Stimulated activated CD8-positive, alpha-beta memory T cell treated with anti-CD3 and anti-CD28 coated beads, Interleukin-7, amount 100 ng/mL, for 4 hours (primary cell): ENCODE data around the gene ZNF487.
A peak's percentile ranks its signal among the peaks of the same experiment; 100 is the strongest.
"Not testable (repeated sequence)": the region's sequence is repeated elsewhere in the genome, so short reads cannot be mapped to it uniquely, and the experiment has no call there.

ENCODE experiments used
- DNase-seq, 2 donors: peaks; one replicate each; pipeline ENCODE4 v3.0.0-alpha.2; 2020; ENCODE audit warnings: low read depth in 2 of 2

Gene ZNF487

DNA sequence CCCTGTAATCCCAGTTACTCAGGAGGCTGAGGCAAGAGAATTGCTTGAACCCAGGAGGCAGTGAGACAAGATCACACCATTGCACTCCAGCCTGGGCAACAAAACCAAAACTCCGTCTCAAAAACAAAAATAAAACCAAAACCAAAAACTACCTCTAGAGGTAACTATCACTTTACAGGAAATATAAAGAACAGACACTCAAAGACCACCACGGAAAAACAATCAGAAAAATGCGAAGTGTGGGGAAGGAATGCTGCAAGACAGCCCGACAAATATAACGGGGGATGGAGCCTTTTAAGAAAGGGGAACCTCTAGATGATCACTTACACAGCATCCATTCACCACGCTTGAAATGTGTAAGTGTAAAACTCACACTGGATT is 32.2 kb upstream of the ZNF487 start:
- DNase-seq = no peak

DNA sequence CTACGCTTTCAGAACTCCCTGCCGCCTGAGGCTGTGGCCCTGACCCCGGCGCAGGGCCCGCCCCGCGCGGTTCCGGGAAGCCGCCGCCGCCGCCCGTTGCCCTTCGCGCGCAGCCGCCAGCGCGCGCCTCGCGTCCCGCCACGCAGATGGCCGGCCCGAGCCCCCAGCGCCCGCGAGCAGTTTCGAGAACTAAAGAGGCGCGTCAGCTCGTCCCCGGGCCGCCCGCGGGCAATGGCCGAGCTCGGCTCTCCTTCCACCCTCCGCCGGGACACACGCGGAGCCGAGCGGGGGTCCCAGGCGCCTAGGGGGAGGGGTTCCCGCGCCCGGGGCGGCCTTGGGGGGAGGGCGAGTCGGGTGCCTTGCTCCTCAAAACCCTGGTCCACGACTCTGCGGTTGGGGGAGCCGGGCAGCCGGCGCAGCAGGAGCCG is 29.7 kb upstream of the ZNF487 start:
- peak in 1 of 2 donors; percentile 61 for DNase-seq

DNA sequence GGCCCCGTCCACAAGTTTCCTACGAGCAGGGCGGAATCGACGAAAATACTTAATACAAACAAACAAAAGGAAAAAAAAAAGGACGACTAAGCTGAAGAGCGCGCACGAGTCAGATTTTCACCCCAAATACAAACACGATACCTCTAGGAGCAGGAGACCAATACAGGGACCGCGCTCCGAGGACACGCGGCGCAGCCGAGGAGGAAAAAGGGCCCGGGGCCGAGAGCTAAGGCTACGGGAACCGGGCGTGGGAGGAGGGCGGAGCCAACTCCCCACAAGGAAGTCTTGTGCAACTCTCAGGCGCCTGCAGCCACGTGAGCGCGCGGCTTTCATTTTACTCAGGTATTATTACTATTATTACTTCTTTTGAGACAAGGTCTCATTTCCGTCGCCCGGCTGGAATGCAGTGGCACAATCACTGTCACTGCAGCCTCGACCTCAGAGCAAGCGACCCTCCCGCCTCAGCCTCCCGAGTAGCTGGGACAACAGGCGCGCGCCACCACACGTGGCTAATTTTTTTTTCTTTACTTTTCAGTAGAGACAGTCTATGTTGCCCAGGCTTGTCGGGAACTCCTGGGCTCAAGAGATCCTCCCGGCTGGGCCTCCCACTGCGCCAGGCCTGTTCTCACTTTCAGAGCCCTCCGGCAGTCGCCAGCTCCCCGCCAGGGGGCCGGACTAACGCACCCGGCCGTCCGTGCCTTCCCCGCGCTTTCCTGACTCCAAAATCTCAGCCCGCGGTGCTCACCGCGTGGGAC is 29.2 kb upstream of the ZNF487 start:
- peak; percentile 83 to 88 for DNase-seq

DNA sequence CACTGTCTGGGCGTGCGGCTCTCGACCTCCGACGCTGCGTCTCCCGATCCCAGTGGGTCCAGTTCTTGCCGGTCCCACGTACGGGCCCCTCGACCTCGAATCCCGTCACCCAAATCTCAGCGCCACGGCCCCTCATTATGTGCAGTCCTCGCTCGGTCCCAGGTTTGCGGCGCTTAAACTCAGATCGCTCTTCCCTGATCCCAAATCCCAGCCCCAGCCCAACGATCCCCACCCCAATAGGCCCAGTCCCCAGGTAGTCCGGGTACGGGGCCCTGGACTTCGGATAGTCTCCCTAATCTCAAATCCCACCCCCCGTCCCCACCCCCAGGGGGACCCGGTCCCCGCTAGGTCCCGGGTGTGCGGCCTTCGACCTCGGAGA is 28.6 kb upstream of the ZNF487 start:
- no peak for DNase-seq

DNA sequence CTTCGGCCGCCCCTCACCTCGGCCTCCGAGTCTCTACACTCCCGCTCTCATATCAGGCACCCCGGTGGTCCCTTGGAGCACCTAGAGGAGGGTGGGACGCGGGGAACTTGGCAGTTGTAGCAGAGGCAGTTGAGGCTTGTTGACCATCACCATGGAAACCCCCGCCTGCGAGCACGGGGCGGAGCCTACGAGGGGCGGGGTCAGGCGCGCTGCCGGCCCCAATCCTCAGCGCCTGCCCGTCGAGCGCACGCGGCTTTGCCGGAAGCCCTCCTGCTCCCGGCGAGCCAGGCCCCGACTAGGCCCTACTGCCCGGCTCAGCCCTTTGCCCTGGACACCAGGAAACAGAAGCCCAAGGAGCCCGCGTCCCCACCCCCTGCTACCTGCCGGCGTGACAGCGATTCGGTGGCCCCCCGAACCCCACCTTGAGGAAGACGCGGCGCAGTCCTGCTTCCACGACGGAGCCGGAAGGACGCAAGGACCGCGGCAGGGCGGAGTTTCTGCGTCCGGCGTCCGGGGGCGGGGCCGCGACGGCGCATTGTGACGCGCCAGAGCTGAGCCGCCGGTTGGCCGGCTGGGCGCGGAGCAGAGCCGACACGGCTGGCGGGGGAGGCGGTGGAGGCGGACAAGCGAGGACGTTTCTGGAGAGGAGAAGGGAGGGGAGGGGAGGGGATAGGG is 28.1 kb upstream of the ZNF487 start, which contains the start of gene HNRNPF:
Gene HNRNPF, minus strand, starts transcription at position 477 of the 675 bp plus-strand sequence. CDS start 21,302 bp downstream, outside the sequence.
- DNase-seq = peak; percentile 86 to 94

DNA sequence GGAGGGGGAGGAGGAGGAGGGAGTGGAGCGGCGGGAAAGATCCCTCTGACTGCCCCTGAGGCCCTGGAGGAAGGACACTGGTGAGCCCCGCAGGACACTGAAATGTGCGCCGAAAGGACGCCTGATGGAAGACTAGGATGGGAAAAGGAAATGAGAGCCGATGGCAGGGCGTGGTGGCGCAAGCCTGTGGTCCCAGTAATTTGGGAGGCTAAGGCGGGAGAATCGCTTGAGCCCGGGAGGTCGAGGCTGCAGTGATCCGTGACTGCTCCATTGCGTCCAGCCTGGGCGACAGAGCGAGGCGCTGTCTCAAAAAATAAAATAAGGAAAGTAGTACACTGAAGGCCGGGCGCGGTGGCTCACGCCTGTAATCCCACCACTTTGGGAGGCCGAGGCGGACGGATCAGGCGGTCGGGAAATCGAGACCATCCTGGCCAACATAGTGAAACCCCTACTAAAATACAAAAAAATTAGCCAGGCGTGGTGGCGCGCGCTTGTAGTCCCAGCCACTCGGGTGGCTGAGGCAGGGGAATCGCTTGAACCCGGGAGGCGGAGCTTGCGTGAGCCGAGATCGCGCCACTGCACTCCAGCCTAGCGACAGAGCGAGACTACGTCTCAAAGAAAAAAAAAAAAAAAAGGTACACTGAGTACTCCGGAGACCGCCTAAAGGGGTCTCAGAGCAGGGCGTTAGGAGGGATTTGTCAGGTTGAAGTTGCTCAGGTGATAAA is 27.4 kb upstream of the ZNF487 start:
- DNase-seq = peak; percentile 57 to 64

DNA sequence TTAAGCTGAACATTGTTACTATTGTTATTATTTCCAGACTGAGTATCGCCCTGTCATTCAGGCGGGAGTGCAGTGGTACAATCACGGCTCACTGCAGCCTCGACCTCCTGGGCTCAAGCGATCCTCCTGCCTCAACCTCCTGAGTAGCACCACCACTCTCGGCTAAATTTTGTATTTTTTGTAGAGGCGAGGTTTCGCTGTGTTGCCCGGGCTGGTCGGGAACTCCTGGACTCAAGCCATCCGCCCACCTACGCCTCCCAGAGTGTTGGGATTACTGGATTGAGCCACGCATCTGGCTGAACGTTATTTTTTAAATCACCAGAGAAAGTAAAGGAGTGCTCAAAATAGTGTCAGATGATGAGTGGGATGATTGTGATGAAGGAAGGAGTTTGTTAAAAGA is 26.6 kb upstream of the ZNF487 start:
- DNase-seq = no peak

DNA sequence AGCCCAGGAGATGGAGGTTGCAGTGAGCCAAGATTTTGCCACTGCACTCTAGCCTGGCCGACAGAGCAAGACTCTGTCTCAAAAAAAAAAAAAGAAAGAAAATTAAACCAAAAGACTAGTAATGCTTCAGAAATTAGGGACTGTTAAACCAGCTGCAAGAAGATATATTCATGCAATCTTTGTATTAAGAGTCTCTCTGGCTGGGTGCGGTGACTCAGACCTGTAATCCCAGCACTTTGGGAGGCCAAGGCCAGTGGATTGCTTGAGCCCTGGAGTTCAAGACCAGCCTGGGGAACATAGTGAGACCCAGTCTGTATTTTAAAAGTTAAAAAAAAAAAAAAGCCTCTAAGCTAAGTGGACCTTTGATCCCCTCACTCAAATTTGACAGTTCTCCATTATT is 25.4 kb upstream of the ZNF487 start:
- DNase-seq = no peak

DNA sequence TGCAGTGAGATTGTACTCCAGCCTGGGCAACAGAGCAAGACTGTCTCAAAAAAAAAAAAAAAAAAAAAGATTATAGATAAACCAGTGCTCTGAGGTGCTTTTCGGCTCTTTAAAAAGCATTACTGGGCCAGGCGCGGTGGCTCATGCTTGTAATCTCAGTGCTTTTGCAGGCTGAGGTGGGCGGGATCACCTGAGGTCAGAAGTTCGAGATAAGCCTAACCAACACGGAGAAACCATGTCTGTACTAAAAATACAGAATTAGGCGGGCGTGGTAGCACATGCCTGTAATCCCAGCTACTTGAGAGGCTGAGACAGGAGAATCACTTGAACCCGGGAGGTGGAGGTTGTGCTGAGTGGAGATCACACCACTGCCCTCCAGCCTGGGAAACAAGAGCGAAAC is 21.4 kb upstream of the ZNF487 start:
- no peak for DNase-seq

DNA sequence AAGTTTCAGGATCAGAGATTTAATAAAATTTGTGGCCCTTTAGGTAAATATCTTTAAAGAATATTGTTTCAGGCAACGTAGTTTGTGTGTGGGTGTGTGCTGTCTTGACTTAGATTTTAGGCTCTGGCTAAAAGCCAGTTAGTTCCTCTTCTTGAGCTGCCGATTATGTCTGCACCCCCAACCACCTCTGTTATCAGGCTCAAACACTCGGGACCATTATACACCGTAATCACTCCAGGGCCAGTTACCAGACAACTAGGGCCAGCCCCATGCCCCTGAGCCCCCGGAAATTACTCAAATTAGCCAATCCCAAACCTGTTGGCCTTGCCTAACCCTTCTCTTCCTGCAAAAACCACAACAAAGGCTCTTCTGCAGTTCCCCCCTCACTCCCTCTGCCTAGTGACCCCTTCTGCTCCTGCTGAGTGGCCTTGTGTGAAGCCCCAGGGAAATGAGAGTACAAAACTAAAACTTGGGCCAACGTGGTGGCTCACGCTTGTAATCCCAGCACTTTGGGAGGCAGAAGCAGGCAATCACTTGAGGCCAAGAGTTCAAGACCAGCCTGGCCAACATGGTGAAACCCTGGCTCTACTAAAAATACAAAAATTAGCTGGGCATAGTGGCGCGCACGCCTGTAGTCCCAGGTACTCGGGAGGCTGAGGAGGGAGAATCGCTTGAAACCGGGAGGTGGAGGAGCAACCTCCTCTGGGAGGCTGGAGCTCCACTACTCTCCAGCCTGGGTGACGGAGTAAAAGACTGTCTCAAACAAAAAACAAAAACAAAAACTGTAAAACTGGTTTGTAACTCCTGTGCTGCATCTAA is 18.8 kb upstream of the ZNF487 start:
- DNase-seq = peak; percentile 19 to 43

DNA sequence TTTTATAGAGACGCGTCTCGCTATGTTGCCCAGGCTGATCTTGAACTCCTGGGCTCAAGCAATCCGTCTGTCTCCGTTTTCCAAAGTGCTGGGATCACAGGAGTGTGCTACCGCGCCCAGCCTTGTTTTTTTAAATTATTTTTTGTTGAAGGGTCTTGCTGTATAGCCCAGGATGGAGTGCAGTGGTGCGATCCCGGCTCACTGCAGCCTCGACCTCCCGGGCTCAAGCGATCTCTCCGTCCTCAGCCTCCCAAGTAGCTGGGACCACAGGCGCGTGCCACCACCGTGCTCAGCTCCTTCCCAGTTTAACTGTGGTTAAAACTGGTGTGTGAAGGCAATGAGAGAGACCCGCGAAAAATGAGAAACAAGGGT is 16.9 kb upstream of the ZNF487 start:
- DNase-seq = no peak

DNA sequence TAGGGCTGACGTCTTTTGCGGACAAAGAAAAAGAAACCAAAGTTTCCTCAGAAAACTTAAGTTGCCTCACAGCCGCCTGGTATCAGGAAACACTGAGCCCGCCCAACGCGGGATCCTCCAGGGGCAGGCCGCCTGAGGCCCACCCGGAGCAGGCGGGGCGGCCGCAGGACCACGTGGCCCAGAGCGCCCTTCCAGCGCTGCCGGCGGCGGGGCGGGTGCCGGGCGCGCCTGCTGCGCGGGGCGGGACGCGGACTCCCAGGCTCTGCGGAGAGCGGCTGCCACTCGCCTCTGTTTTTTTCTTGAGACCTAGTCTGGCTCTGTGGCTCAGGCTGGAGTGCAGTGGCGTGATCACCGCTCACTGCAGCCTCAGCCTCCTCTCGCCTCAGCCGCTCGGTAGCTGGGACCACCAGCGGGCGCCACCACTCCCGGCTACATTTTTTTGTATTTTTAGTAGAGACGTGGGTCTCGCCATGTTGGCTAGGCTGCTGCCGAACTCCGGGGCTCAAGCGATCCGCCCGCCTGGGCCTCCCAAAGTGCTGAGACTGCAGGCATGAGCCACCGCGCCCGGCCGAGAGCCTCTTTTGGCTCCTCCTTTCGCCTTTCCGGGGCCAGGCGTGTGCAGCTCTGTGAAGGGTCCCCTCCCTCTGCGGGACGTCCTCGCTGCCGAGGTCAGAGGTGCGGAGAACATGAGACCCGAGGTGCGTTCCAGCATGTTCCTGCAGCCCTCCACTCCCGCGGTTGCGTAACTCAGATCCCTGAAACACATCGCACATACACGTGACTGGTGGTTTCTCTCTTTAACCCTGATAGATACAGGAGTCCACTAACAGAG is 16.3 kb upstream of the ZNF487 start:
- peak; percentile 72 to 83 for DNase-seq

DNA sequence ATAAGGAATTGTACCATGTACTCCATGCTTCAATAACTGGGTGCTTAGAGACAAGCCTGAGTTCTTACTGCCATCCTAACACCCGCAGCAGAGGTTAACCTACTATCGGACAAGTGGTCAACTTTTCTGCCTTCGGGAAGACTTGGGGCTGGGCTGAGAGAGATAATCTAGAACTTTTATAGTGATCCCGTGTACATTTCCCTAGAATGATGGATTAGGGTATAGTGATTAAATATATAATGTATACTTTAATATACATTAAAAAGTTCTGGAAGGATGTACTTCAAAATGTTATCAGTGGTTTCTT is 15.8 kb upstream of the ZNF487 start:
- DNase-seq = no peak

DNA sequence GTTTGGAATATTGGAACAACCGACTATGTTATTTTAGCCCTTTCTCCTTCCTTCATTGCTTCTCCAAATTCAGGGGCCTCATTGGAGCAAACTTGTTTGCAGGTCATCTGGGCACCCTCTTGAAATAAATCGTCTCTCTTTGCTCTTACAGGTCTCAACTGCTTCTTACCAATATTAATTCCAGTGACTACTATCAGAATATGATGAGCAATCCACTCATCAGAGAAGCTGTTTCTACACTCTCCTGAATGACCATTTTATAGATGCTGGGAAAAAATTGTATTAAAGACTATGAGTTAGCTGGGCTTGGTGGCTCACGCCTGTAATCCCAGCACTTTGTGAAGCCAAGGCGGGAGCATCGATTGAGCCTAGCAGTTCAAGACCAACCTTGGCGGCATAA is 15.4 kb upstream of the ZNF487 start:
- no peak for DNase-seq

DNA sequence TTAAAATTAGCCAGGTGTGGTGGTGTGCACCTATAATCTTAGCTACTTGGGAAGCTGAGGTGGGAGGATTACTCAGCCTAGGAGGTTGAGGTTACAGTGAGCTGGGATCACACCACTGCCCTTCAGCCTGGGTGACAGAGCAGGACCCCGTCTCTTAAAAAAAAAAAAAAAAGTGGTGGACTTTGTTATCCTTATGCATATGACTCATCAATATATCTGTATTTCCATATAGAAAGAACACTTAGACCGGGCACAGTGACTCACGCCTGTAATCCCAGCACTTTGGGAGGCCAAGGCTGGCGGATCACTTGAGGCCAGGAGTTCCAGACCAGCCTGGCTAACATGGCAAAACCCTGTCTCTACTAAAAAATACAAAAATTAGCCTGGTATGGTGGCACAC is 15.0 kb upstream of the ZNF487 start:
- DNase-seq = not testable (repeated sequence)

DNA sequence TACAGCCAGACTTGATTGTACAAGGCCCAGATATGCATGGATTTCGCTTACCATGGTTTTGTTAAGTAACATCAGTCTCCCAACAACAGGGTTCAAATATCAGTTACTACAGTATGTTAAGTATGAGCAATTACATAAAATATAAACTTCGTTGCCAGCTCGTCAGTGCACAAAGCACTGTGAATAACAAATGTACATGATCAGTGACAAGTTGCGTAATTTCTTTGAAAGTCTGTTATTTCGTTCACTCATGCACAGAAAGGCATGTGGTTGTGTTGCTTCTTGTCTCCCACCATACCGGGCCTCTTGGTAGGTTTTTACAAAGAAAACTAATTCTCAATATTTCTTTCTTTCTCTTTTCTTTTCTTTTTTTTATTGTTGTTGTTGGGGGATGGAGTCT is 12.5 kb upstream of the ZNF487 start:
- no peak for DNase-seq

DNA sequence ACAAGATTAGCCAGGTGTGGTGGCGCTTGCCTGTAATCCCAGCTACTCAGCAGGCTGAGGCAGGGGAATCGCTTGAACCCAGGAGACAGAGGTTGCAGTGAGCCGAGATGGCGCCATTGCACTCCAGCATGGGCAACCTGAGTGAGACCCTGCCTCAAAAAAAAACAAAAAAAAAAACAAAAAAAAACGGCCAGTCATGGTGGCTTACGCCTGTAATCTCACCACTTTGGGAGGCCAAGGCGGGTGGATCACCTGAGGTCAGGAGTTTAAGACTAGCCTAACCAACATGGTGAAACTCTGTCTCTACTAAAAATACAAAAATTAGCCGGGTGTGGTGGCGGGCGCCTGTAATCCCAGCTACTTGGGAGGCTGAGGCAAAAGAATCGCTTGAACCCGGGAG is 10.4 kb upstream of the ZNF487 start:
- not testable (repeated sequence) for DNase-seq

DNA sequence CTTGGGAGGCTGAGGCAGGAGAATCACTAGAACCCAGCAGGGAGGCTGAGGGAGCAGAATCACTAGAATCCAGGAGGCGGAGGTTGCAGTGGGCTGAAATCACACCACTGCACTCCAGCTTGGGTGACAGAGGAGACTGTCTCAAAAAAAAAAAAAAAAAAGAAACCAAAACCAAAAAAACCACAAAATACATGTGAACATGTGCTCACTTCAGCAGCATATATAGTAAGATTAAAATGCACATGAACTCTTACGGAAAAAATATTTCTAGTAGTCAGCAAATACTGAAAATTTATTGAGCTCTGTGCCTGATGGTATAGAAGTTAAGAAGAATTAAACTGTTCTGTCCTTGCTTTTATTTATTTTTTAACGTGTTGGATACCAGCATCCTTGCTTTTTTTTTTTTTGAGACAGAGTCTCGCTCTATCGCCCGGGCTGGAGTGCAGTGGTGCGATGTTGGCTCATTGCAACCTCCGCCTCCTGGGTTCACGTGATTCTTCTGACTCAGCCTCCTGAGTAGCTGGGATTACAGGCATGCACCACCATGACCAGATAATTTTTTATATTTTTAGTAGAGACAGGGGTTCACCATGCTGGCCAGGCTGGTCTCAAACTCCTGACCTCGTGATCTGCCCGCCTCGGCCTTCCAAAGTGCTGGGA is 9.6 kb upstream of the ZNF487 start:
- DNase-seq = no peak

DNA sequence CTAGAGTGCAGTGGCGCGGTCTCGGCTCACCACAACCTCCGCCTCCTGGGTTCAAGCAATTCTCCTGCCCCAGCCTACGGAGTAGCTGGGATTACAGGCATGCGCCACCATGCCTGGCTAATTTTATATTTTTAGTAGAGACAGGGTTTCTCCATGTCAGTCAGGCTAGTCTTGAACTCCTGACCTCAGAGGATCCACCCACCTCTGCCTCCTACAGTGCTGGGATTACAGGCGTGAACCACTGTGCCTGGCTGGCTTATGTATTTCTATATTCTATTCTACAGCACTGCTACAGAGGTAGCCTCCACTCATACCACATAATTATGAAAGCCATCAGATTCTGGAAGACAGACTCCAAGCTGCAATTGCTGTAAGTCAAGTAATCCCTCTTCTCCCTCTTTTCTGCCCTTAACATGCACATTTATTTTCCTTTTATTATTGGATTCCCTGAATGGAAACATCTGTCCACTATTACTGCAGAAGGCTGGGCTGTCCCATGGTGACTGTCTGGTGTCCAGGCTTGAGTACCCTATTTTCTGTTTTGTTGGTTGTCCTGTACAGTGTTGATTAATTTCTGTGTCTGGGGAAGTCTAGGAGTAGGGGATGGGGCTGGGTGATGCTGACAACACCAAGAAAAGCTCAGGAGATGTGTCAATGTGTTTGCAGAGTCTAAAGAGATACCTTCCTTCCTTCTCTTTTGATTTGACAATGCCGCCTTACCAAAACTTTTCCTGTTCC is 5.8 kb upstream of the ZNF487 start:
- DNase-seq = no peak
